AG09319 (cell line): ENCODE measurements around the gene LSM7.
A peak's percentile ranks its signal among the peaks of the same experiment; 100 is the strongest.

ENCODE experiments used
- DNase-seq: peaks from one replicate; pipeline ENCODE4 v3.0.0-alpha.2; 2010; ENCODE audit warnings: low read depth; ENCODE audit errors: extremely low read depth
- TF ChIP-seq, protein P1 (sequence below): IDR thresholded peaks from 2 replicates; pipeline ENCODE4 v1.5.1; 2011; ENCODE audit warnings: low read depth, mild to moderate bottlenecking, inconsistent platforms, low read length, moderate library complexity

Gene LSM7

DNA sequence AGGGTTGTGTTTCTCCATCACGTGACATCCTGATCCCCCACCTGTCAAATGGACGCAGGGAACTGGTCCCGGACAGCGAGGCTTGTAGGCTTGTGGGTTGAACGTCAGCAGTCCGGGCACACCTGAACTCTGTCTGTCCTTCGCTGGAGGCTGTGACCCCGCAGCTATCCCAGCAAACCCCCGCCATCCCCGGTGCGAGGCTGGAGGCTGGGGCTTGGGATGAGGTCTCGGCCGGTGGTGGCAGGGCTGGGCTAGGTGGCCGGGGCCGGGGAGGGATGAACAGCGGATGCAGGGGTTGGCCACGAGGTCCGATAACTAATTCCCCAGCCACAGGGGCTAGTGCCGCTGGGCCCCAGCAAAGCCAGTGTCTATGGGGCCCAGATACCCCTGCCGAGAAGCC is 8.8 kb downstream of the LSM7 start:
- TF ChIP-seq, protein P1, sequence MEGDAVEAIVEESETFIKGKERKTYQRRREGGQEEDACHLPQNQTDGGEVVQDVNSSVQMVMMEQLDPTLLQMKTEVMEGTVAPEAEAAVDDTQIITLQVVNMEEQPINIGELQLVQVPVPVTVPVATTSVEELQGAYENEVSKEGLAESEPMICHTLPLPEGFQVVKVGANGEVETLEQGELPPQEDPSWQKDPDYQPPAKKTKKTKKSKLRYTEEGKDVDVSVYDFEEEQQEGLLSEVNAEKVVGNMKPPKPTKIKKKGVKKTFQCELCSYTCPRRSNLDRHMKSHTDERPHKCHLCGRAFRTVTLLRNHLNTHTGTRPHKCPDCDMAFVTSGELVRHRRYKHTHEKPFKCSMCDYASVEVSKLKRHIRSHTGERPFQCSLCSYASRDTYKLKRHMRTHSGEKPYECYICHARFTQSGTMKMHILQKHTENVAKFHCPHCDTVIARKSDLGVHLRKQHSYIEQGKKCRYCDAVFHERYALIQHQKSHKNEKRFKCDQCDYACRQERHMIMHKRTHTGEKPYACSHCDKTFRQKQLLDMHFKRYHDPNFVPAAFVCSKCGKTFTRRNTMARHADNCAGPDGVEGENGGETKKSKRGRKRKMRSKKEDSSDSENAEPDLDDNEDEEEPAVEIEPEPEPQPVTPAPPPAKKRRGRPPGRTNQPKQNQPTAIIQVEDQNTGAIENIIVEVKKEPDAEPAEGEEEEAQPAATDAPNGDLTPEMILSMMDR, result no peak
- no peak for DNase-seq

DNA sequence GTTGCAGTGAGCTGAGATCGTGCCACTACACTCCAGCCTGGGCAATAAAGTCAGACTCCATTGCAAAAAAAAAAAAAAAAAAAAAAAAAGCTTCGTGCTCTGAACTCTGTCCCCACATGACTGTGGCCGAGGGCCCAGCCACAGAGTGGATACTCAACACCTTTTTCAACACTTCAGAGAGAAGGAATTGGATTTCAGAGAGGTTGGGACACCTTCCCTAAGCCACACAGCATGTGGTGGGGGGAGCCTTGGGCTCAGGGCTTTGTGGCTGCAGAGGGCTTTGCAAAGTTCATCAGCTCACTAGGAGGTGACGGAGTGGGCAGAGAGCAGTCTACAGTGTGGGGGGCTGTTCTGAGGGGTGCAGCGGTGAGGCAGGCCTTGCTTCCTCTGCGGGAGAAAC is 9.5 kb downstream of the LSM7 start:
- TF ChIP-seq, protein P1, result no peak
- DNase-seq, result no peak

GRCh38 chr19:2317756-2318155 is 10.6 kb downstream of the LSM7 start:
- TF ChIP-seq, protein P1, result no peak
- no peak for DNase-seq

GRCh38 chr19:2317300-2317699 is 11.1 kb downstream of the LSM7 start:
- DNase-seq, result no peak
- TF ChIP-seq, protein P1, result no peak

GRCh38 chr19:2315818-2316353 is 12.5 kb downstream of the LSM7 start:
- DNase-seq, result no peak
- TF ChIP-seq, protein P1, result peak; percentile 57

- TF ChIP-seq, protein P1, result no peak
- DNase-seq, result no peak
Observed at GRCh38 chr19:2315121-2315817, 13.1 kb downstream of the LSM7 start.

DNA sequence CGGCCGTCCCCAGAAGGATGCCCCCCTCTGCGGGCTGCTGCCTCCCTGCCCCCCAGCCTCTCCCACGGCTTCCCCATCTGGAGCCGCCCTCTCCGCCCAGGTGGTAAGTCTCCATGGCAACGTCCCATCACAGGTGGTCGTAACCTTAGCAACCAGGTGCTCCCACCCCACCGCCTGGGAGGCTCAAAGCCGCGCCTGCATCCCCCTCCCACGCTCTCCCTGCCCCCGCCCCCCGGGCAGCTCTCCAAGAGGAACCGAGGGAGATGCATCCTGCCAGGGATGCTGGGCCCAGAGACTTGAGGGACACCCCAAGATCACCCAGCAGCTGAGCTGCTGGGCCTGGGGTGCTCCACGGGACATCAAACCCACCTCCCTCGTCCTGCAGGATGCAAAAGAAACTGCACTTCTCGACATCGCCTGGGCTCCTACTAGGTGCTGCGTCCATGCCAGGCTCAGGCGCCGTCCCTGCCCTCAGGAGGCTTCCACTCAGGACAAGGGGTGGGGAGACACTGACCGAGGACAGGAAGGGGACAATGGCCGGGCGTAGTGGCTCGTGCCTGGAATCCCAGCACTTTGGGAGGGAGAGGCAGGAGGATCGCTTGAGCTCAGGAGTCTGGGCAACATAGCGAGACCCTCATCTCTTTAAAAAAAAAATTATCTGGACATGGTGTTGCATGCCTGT is 15.4 kb downstream of the LSM7 start:
- no peak for DNase-seq
- TF ChIP-seq, protein P1, result no peak
